ENCODE data around the gene RAB4B.
A peak's percentile ranks its signal among the peaks of the same experiment; 100 is the strongest.
"Not testable (repeated sequence)": the region's sequence is repeated elsewhere in the genome, so short reads cannot be mapped to it uniquely, and the experiment has no call there.

The RAB4B gene

GRCh38 chr19:40803857-40804782 is 26.1 kb downstream of the RAB4B start:
- peak in 1 of 2 donors; percentile 44 for DNase-seq (ENCODE audit: low read depth in 2 of 2)

- DNase-seq (ENCODE audit: low read depth in 2 of 2): no peak
These were observed 26.8 kb downstream of the RAB4B start for GRCh38 chr19:40804783-40805242.

GRCh38 chr19:40805258-40805868 is 27.3 kb downstream of the RAB4B start:
- no peak for DNase-seq (ENCODE audit: low read depth in 2 of 2)

GRCh38 chr19:40806423-40807146 is 28.5 kb downstream of the RAB4B start:
- peak; percentile 72 to 75 for DNase-seq (ENCODE audit: low read depth in 2 of 2)

GRCh38 chr19:40807147-40808020 is 29.3 kb downstream of the RAB4B start:
- DNase-seq (ENCODE audit: low read depth in 2 of 2): no peak

- no peak for DNase-seq (ENCODE audit: low read depth in 2 of 2)
These were observed 29.9 kb downstream of the RAB4B start for GRCh38 chr19:40808021-40808325.

GRCh38 chr19:40808497-40808896 is 30.4 kb downstream of the RAB4B start:
- no peak for DNase-seq (ENCODE audit: low read depth in 2 of 2)

- no peak for DNase-seq (ENCODE audit: low read depth in 2 of 2)
These were observed 31.5 kb downstream of the RAB4B start for GRCh38 chr19:40809358-40810086.

- no peak for DNase-seq (ENCODE audit: low read depth in 2 of 2)
These were observed 32.1 kb downstream of the RAB4B start for GRCh38 chr19:40810160-40810559.

- not testable (repeated sequence) for DNase-seq (ENCODE audit: low read depth in 2 of 2)
These were observed 32.8 kb downstream of the RAB4B start for GRCh38 chr19:40810649-40811408.

- no peak for DNase-seq (ENCODE audit: low read depth in 2 of 2)
These were observed 33.7 kb downstream of the RAB4B start for GRCh38 chr19:40811478-40812341.

GRCh38 chr19:40812571-40812970 is 34.5 kb downstream of the RAB4B start:
- not testable (repeated sequence) for DNase-seq (ENCODE audit: low read depth in 2 of 2)

- DNase-seq (ENCODE audit: low read depth in 2 of 2): no peak
These were observed 35.1 kb downstream of the RAB4B start for GRCh38 chr19:40813182-40813581.

GRCh38 chr19:40815223-40815622 is 37.2 kb downstream of the RAB4B start:
- DNase-seq (ENCODE audit: low read depth in 2 of 2): no peak

- peak; percentile 68 to 69 for DNase-seq (ENCODE audit: low read depth in 2 of 2)
These were observed 40.7 kb downstream of the RAB4B start for GRCh38 chr19:40818480-40819399.

GRCh38 chr19:40819479-40820234 is 41.6 kb downstream of the RAB4B start:
- not testable (repeated sequence) for DNase-seq (ENCODE audit: low read depth in 2 of 2)

- no peak for DNase-seq (ENCODE audit: low read depth in 2 of 2)
These were observed 44.1 kb downstream of the RAB4B start for GRCh38 chr19:40822161-40822560.

All from stimulated activated CD8-positive, alpha-beta memory T cell treated with anti-CD3 and anti-CD28 coated beads, Interleukin-15, amount 100 ng/mL, for 48 hours (primary cell).